ENCODE results near the gene TOX3.

GRCh38 chr16:52433643-52434042, 113.3 kb downstream of the TOX3 start:
- TF ChIP-seq SP1 (IDR thresholded peaks at IDR 0.05; ENCODE audit: low read depth, low read length) (no peak), RAD21 (IDR thresholded peaks at IDR 0.05 in 1 of 2, conservative IDR thresholded peaks at IDR 0.05 in 1 of 2; ENCODE audit: low read depth in 2 of 2, low read length in 2 of 2) (no peak), SUZ12 (IDR thresholded peaks at IDR 0.05; ENCODE audit: low read length) (no peak), FOSL1 (IDR thresholded peaks at IDR 0.05; ENCODE audit: insufficient read depth, low read depth, low read length) (no peak), TAF1 (IDR thresholded peaks at IDR 0.05; ENCODE audit: low read depth, low read length) (no peak), CTCF (IDR thresholded peaks at IDR 0.05; ENCODE audit: control extremely low read depth in 1 of 3, insufficient read depth in 1 of 3, low read depth in 1 of 3, low read length in 3 of 3) (no peak), JUND (IDR thresholded peaks at IDR 0.05; ENCODE audit: low read length) (no peak), JUN (IDR thresholded peaks at IDR 0.05; ENCODE audit: low read depth, low read length) (no peak), MAFK (IDR thresholded peaks at IDR 0.05; ENCODE audit: low read depth, low read length) (no peak), E2F6 (IDR thresholded peaks at IDR 0.05) (no peak), NRF1 (IDR thresholded peaks at IDR 0.05; ENCODE audit: low read depth, low read length) (no peak), TCF12 (IDR thresholded peaks at IDR 0.05; ENCODE audit: low read depth, low read length) (no peak)

Measured in H1 (cell line).